ACHN (cell line): ENCODE measurements around the gene CACNA1H.

Experiments
- DNase-seq: peaks from one replicate; pipeline ENCODE4 v3.0.0-alpha.2; 2015
- in situ Hi-C: cut with HindIII; loops from 2 replicates; pipeline ENCODE4 v1.10.0; 2017; ENCODE audit warnings: low sequenced_read_pairs, low pct_ligation_motif_present, low pct_unique_long_range_greater_than_20kb

The CACNA1H gene

GRCh38 chr16:1121009-1121408, 31.9 kb upstream of the CACNA1H start:
- DNase-seq, result no peak
- in situ Hi-C loops, result no loop called here

DNA sequence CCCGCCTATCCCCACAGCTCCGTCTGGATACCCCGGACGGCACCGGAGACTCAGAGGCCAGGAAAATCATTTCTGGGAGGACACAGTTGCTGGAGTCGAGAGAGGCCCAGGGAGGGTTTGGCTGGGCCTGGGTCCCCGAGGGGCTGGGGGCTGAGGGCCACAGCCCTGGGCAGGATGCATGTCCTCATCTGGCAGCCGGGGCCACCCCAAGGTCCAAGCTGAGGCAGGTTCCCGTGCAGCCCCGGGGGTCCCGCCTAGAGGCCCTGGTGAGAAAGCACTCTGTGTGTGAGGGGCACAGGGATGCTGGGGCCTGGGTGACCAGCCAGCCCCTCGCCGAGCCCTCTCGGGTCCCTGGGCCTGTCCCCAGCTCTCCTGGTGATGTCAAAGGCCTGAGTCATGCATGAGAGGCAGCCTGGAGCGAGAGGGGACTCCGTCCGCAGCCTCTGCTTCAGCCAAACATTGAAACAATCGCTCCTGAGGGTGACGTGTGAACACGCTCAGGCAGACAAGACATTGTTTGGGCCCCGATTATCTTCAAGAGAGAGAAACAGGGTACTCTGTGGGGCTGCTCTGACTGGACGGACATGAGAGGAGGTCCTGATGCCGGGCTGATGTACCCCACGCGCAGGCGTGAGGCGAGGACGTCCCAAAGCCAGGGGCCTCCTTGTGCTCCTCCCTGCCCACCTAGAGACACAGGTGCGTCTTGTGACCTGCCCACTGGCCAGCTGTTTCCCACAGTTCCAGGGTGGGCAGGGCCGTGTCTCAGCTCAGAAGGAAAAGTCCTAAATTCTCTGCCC, 31.1 kb upstream of the CACNA1H start:
- in situ Hi-C loops, result no loop called here
- DNase-seq, result no peak

GRCh38 chr16:1122398-1122765, 30.5 kb upstream of the CACNA1H start:
- in situ Hi-C loops, result no loop called here
- DNase-seq, result no peak

DNA sequence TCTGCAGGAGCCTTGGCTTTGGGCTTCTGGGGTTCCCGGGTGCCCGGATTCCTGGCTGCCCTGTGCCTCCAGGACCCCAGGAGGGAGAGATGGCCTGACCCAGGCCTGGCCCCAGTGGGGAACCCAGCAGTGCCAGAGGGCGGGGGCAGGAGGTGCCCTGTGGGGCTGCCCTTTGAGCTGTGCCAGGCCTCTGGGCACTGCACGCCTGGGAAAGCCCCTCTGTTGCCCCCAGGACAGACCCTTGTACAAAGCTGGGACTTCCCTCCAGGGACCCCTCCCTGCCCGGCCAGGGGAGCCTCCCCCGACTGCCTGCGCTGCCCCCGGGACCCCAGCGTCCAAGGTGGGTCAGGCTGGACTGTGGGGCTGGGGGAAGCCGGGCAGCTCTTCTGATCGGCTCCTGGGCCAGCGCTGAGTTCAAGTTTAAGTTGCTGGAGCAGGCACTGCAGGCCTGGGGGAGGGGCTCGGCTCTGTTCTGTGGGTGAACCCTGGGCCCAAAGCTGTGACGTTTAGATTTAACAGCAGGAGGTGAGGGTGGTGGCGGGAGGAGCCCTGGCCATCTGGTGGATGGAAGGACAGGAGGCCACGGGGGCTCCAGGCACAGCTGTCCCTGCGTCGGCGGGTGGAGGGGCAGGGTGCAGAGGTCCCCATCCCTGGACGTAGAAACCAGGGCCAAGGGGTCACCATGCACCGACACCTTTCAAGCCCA, 29.2 kb upstream of the CACNA1H start:
- no peak for DNase-seq
- in situ Hi-C loops, result no loop called here

- in situ Hi-C loops, result no loop called here
- DNase-seq, result no peak
These were observed 28.6 kb upstream of the CACNA1H start for GRCh38 chr16:1124291-1124690.

DNA sequence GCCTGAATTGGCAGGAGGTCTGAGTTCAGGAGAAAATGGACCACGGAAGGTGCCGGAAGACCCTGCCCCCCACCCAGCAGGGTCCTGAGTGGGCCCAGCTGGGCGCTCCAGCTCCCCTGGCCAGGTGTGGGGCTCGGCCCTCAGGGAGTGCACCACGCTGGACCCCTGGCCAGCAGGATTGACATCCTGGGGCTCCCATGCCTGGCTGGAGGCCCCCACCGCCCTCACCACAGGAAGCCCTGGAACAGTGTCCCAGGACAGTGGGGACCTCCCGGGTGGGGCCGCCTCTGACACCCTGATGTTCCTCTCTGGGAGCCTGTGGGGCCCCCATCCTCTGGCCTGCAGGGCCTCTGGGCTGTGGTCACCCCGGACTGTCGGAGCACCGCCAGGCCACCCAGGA, 28.1 kb upstream of the CACNA1H start:
- in situ Hi-C loops, result loop anchor here (25.0 kb wide), 1 partner anchor 163 kb away; no protein-coding TSS in a partner anchor
- no peak for DNase-seq

- in situ Hi-C loops, result loop anchor here (25.0 kb wide), 1 partner anchor 162 kb away; no protein-coding TSS in a partner anchor
These were observed 27.4 kb upstream of the CACNA1H start for GRCh38 chr16:1125471-1125870.

GRCh38 chr16:1126044-1126443, 26.9 kb upstream of the CACNA1H start:
- in situ Hi-C loops, result loop anchor here (25.0 kb wide), 1 partner anchor 161 kb away; no protein-coding TSS in a partner anchor
- DNase-seq, result no peak

More at GRCh38 chr16:1125471-1125870, 27.4 kb upstream of the CACNA1H start:
- DNase-seq, result no peak

- no peak for DNase-seq
- in situ Hi-C loops, result loop anchor here (25.0 kb wide), 1 partner anchor 161 kb away; no protein-coding TSS in a partner anchor
These were observed 26.3 kb upstream of the CACNA1H start for GRCh38 chr16:1126586-1126985.

- in situ Hi-C loops, result loop anchor here (25.0 kb wide), 1 partner anchor 160 kb away; no protein-coding TSS in a partner anchor
- no peak for DNase-seq
These were observed 25.8 kb upstream of the CACNA1H start for GRCh38 chr16:1127101-1127500.

DNA sequence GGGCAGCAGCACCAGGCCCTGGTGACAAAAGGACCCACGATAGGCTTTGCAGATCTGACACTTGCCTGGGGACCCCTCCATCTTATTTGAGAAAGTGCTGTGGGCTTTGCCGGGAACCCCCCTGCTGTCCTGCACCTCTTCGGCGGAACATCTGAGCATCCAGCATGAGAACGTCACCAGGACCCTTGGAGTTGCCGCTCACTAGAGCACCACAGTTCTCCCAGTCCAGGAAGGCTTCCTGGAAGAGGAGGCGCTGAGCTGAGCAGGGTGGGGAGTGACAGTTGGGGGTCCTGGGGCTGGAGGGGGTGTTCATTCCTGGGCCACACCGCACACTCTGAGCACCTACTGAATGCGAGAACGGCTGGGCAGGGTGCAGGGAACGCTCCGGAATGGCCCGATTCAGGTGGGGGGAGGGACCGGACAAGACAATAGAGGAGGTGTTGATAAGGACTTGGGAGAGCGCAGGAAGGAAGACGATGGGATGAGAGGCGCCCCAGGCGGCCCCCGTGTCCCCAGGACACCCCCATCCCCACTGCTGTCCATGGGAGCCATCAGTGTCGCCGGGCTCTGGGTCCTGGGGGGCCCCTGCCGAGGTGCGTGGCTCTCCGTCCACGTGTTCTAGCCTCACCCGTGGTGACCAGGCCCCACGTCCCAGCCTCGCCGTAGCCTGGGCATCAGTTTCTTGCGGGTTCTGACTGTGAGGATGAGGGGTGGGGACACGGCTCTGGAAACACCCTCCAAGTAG, 24.8 kb upstream of the CACNA1H start:
- in situ Hi-C loops, result loop anchor here (25.0 kb wide), 1 partner anchor 159 kb away; no protein-coding TSS in a partner anchor

DNA sequence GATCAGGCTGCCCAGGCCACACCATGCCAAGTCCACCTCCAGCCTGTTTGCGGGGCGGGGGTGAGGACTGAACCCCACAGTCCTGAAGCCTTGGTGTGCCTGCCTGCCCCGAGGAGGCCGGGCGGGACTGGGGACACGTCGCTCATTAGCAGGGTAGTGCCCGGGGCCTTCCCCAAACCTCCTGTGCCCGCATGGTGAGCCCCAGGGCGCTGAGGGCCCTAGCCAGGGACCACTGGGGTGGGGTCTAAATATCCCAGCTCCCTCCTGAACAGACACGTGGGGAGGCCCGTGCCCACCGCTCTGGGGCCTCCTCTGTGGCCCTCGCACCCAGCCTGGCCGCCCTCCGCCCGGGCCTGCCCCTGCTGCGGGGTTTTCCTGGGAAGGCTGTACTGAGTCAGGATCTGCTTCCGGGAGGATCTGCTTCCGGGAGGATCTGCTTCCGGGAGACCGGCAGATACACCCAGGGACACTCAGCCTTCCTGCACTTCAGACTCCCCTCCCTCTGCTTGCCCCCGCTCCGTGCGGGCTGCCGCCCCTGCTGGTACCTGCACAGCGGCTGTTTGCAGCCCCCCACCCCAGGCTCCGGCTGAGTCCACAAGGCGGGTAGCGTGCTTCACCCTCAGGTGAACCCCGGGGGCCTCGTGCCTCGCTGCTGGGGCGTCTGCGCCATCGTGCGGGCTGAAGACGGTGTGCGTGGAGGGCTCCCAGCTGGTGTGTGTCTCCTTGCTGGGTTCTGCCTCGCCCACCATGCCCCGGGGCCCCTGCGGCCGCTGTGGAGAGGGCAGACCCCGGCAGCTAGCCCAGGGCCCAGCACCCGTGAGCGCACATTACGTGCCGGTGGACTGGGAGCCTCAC, 23.6 kb upstream of the CACNA1H start:
- DNase-seq, result no peak
- in situ Hi-C loops, result loop anchor here (25.0 kb wide), 1 partner anchor 158 kb away; no protein-coding TSS in a partner anchor

More for the DNA sequence above, 24.8 kb upstream of the CACNA1H start:
- DNase-seq, result no peak

DNA sequence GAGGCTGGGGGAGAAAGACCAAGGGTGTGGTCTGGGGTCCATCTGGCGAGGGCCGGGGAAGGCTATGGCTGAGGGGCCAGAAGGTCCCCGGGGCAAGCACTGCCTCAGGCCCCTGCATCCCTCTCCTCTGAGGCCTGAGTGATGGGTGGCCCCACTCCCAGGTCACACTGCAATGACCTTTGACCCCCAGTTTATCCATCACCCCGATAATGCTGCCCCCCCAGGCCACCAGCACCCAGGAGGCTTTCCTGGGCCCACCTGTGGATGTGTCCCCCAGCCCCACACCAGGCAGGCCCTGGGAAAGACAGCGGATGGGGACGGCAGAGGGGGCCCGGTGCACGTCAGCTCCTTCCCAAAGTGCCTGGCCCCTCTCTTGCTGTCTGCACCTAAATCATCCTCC, 22.5 kb upstream of the CACNA1H start:
- in situ Hi-C loops, result loop anchor here (25.0 kb wide), 1 partner anchor 157 kb away; no protein-coding TSS in a partner anchor
- DNase-seq, result no peak

DNA sequence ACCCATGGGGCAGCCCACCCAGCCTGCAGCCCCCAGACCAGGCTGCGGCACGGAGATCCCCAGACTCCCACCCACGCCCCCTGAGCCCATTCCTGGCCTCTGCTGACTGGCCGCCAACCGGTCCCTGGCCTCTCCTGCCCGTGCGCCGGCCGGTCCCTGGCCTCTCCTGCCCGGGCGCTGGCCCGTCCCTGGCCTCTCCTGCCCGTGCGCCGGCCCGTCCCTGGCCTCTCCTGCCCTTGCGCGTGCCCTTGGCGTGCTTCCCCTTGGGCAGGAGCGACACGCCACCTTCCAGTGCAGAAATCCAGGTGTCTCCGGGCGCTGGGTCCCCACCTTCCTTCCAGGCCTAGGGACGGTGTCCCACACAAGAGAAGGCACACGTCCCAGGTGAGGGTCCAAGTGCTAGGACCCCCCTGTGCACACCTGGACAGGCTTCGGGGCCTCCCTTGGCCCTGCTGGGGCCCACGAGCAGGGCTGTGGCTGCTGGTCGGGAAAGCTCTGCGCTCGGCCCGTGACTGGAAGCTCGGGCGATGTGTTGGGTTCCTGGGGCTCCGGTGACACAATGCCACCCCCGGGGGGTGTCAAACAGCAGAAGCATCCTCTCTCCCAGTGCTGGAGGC, 21.4 kb upstream of the CACNA1H start:
- DNase-seq, result no peak
- in situ Hi-C loops, result loop anchor here (25.0 kb wide), 1 partner anchor 156 kb away; no protein-coding TSS in a partner anchor

- no peak for DNase-seq
- in situ Hi-C loops, result loop anchor here (25.0 kb wide), 1 partner anchor 155 kb away; no protein-coding TSS in a partner anchor
These were observed 20.5 kb upstream of the CACNA1H start for GRCh38 chr16:1132431-1132830.

GRCh38 chr16:1133271-1133670, 19.6 kb upstream of the CACNA1H start:
- DNase-seq, result no peak
- in situ Hi-C loops, result loop anchor here (25.0 kb wide), 1 partner anchor 154 kb away; no protein-coding TSS in a partner anchor

- DNase-seq, result no peak
- in situ Hi-C loops, result loop anchor here (25.0 kb wide), 1 partner anchor 153 kb away; no protein-coding TSS in a partner anchor
These were observed 18.9 kb upstream of the CACNA1H start for GRCh38 chr16:1133810-1134520.
